Heart left ventricle (tissue), 16 donors: Measurements from ENCODE around the gene ACIN1. TPM values are rescaled to one million over a fixed set of nuclear protein-coding genes. Genes with fewer than 3 reads are reported as not detected.
A peak's percentile ranks its signal among the peaks of the same experiment; 100 is the strongest.

Experiments used
- ATAC-seq, 4 donors: fragments of 200-7000 bp; cut with Tn5 transposase; one replicate each; pipeline ENCODE4 v1.9.1; 2020 to 2022; ENCODE audit warnings: moderate library complexity in 4 of 4, mild to moderate bottlenecking in 3 of 4, moderate number of reproducible peaks in 1 of 4
- DNase-seq, 5 donors: peaks; one replicate each; pipeline ENCODE4 v3.0.0-alpha.2; 2020
- H3K27ac ChIP-seq, 12 donors: fragments of 200-600 bp; sonication (generic) in 4 of 12; one replicate each; pipeline versions ENCODE4 v1.5.0 to v1.8.0; 2016 to 2022; ENCODE audit warnings: mild to moderate bottlenecking in 2 of 12
- H3K27me3 ChIP-seq, 9 donors: fragments of 200-600 bp; sonication (generic) in 2 of 9; one replicate each; pipeline versions ENCODE4 v1.5.1 to v1.8.0; 2016 to 2022; ENCODE audit warnings: mild to moderate bottlenecking in 3 of 9
- H3K36me3 ChIP-seq, 9 donors: fragments of 200-600 bp; sonication (generic) in 2 of 9; one replicate each; pipeline versions ENCODE4 v1.5.0 to v1.8.0; 2018 to 2022; ENCODE audit warnings: mild to moderate bottlenecking in 2 of 9
- H3K4me1 ChIP-seq, 12 donors: fragments of 200-600 bp; sonication (generic) in 4 of 12; one replicate each; pipeline versions ENCODE4 v1.5.0 to v1.8.0; 2016 to 2022; ENCODE audit warnings: mild to moderate bottlenecking in 3 of 12
- H3K4me3 ChIP-seq, 12 donors: fragments of 200-600 bp; sonication (generic) in 4 of 12; one replicate each; pipeline versions ENCODE4 v1.5.0 to v1.8.0; 2017 to 2022; ENCODE audit warnings: mild to moderate bottlenecking in 9 of 12, moderate library complexity in 4 of 12
- H3K9me3 ChIP-seq, 12 donors: fragments of 200-600 bp; sonication (generic) in 4 of 12; one replicate each; pipeline versions ENCODE4 v1.5.0 to v1.8.0; 2016 to 2022; ENCODE audit warnings: mild to moderate bottlenecking in 1 of 12
- CTCF ChIP-seq, 12 donors: fragments of 200-600 bp; sonication (generic) in 4 of 12; IDR thresholded peaks; one replicate each; pipeline versions ENCODE4 v1.5.0 to v1.8.0; 2018 to 2022; ENCODE audit warnings: antibody characterized with exemption in 12 of 12, mild to moderate bottlenecking in 5 of 12
- POLR2A ChIP-seq, 2 donors: fragments of 450-650 bp; IDR thresholded peaks; one replicate each; pipeline ENCODE4 v1.6.1; 2017; ENCODE audit warnings: antibody characterized with exemption in 2 of 2, mild to moderate bottlenecking in 2 of 2, moderate library complexity in 2 of 2
- WGBS, 4 donors: extraction: QIAGEN DNeasy Blood & Tissue Kit in 2 of 4; methylation state at CpG; one replicate each; pipeline versions ENCODE4 v1.1.5 to v1.1.7; 2013 to 2018; 5-methylcytosine and 5-hydroxymethylcytosine counted together
- intact Hi-C, 10 donors: fragments of 100-400 bp; cut with DNase I; formaldehyde crosslinking; loops; one replicate each; pipeline versions ENCODE4 v1.11.1 to v1.14.2; 2022
- polyA plus RNA-seq, 2 donors: library from polyadenylated mRNA; stranded (reverse); fragments of 200-250 nt; gene quantifications; one replicate each; pipeline ENCODE4 v1.2.3, GENCODE V29; 2013
- total RNA-seq, 9 donors: library from RNA; depleted of rRNA in 2 of 9; stranded (reverse); fragments of >200 nt in 2 of 9; fragmentation: NEBNext Ultra II Directional in 3 of 9; extraction: Animal tissue kit (Norgen Biotek cat#: 25700) in 3 of 9; gene quantifications; one replicate each; pipeline versions ENCODE4 v1.1.0 to v1.2.4, GENCODE V29; 2016 to 2023
- donor health status: ischemic (EF 13 %, LVEDD 7.1; RV severe dilation, severe dysfunction).
- donor health status: healthy with polysubstance abuse.
- donor health status: DM: no; HTN: yes; CAD: no.
- donor health status: DM: no; HTN: no; CAD: no.
- donor health status: ischemic (EF 25% LVEDD 6.9; RV normal size, moderate dysfunction).
- donor health status: ischemic (EF 25% LVEDD 5.7; RV mildly dilated, moderate dysfunction).
- donor health status: healthy.
- donor health status: DM: yes; HTN: yes; CAD: no.
- donor health status: ischemic (EF 35%, LVEDD 5.7; RV mildly dilated, moderate dysfunction).
- donor health status: nonischemic (EF 11% LVEDD 7.7; RV severe dilation, severe dysfunction).
- donor health status: DM: yes; HTN: yes; CAD: no.
- donor health status: PGD.
- donor health status: ischemic (EF 29% LVEDD 5.4; RV normal size, mild dysfunction).
- donor health status: nonischemic (EF 23%, LVEDD 6.1; RV moderate dilation, normal function).

Gene ACIN1
- total and polyA plus RNA-seq, 11 donors: 42.0 to 91.2 (median 65.6) TPM

DNA sequence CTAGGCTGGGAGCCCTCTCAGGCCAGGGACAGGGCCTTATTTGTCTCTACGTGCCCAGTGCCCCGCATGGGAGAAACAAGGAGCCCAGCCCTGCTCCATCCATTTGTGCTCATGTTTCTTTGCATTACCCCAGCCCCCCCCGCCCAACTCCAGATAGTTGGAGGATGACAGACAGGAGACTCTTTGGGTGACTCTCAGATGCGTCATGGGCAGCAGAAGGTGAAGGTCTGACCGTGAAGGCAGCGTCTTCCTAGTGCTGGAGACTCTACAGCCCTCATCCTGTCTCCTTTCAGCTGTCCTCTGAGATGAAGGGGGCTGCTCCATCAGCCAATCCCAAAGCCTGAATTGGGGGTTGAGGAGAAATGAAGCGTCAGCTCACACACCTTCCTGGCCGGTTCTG is 53.2 kb downstream of the ACIN1 start:
- no peak for ATAC-seq
- intact Hi-C loops: no loop called here

DNA sequence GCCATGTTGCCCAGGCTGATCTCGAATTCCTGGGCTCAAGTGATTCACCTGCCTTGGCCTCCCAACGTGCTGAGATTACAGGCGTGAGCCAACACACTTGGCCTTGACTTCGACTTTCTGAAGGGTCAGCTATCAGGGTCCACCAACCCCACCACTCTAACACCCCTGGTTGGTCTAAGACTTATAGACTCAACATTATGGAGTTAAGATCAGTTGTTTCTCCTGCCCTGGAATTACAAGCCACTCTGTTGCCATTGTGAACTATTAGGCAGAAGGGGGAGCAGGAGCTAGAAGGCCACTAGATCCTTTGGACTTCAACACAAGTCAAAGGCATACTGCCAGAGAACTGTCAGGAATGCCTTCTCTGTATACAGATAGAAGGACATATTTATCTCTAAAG is 54.8 kb downstream of the ACIN1 start:
- Histone ChIP-seq H3K9me3 (no peaks in the 10 kb centered on the region), H3K27me3 (no peaks in the 10 kb centered on the region), H3K27ac (no peak overlapping the region), H3K4me3 (no peak overlapping the region), H3K4me1 (peaks cover 3 to 21% (median 7%) of the 10 kb centered on the region in 12 donors), H3K36me3 (no peaks in the 10 kb centered on the region)
- DNase-seq (no peak), ATAC-seq (no peak)
- 87 to 93% (median 91%) methylated on average over 4 of the region's 4 CpGs for WGBS, 4 donors
- intact Hi-C loops: no loop called here
- TF ChIP-seq POLR2A (IDR thresholded peaks at IDR 0.05): no peak
- no peak for TF ChIP-seq CTCF (IDR thresholded peaks at IDR 0.05)

More for the DNA sequence above, 53.2 kb downstream of the ACIN1 start:
- no peaks in the 10 kb centered on the region for H3K36me3 ChIP-seq
- H3K27me3 ChIP-seq: no peaks in the 10 kb centered on the region
- peaks cover 0 to 28% (median 11%) of the 10 kb centered on the region in 12 donors for H3K4me1 ChIP-seq
- no peak overlapping the region for H3K4me3 ChIP-seq
- TF ChIP-seq CTCF (IDR thresholded peaks at IDR 0.05) (no peak), POLR2A (IDR thresholded peaks at IDR 0.05) (no peak)
- no peak for DNase-seq
- no peaks in the 10 kb centered on the region for H3K9me3 ChIP-seq
- no peak overlapping the region for H3K27ac ChIP-seq
- WGBS, 4 donors: 88 to 94% (median 90%) methylated on average over 8 of the region's 8 CpGs

- Histone ChIP-seq H3K4me1 (peaks cover 0 to 23% (median 15%) of the 10 kb centered on the region in 12 donors), H3K9me3 (no peaks in the 10 kb centered on the region), H3K36me3 (peaks cover 4 to 32% (median 29%) of the 10 kb centered on the region in 9 donors), H3K27ac (peak overlapping the region; percentile 81 to 98 (median 96)), H3K4me3 (peak overlapping the region in 11 of 12 donors; percentile 65 to 98 (median 91)), H3K27me3 (no peaks in the 10 kb centered on the region)
- ATAC-seq (no peak), DNase-seq (no peak)
- intact Hi-C loops: loop anchor here in 5 of 10 donors (1.0 to 2.0 kb wide), 3 partner anchors 23 to 29 kb away; partner anchors contain the start of gene C14orf93 (in 1 of the 5)
- WGBS, 4 donors: 62 to 69% (median 68%) methylated on average over 14 of the region's 14 CpGs
- TF ChIP-seq CTCF (IDR thresholded peaks at IDR 0.05) (peak in 1 of 12 donors; percentile 15), POLR2A (IDR thresholded peaks at IDR 0.05) (no peak)
Observed at GRCh38 chr14:23035303-23036144, 59.4 kb downstream of the ACIN1 start.
